ENCODE data around the gene TARS3.

The TARS3 gene

DNA sequence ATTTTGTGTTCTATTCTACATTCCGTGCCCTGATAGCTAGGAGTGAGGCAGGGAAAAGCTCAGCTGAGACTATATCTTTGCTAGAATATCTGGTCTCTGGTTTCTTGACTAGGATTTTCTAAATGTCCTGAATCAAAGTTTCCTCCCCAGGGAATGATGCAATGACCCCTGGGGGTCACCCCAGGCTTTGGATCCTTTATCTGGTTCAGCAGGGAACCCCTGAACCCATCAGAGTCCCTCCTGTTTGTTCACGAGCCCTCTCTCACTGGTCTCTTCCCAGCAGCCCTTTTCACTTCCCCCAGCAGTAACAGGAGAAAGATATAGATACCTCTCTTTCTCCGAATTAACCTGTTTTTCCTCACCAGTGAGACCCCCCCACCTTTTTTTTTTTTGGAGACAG is 86.4 kb downstream of the TARS3 start:
- H3K23ac ChIP-seq (ENCODE audit: low read depth, low read length, poor library complexity): no peak overlapping the region
- no peak for DNase-seq (ENCODE audit: low spot score)
- H2AK5ac ChIP-seq (ENCODE audit: low read depth, low read length): no peak overlapping the region
- no peak overlapping the region for H3K14ac ChIP-seq (ENCODE audit: low read length)
- no peak overlapping the region for H2BK120ac ChIP-seq (ENCODE audit: low read depth, low read length)
- no peak overlapping the region for H4K8ac ChIP-seq (ENCODE audit: low read depth, low read length)
- peaks cover 3 to 42% of the 10 kb centered on the region in 2 donors for H3K36me3 ChIP-seq (replicated peaks in 1 of 2; ENCODE audit: control insufficient read depth in 2 of 2, insufficient read depth in 2 of 2, low read length in 2 of 2)
- H3K9me3 ChIP-seq (replicated peaks in 1 of 2; ENCODE audit: control insufficient read depth in 2 of 2, insufficient read depth in 1 of 2, low read depth in 1 of 2, low read length in 2 of 2): no peaks in the 10 kb centered on the region
- no peaks in the 10 kb centered on the region for H3K79me1 ChIP-seq (ENCODE audit: low read depth, low read length)
- no peak overlapping the region for H2BK12ac ChIP-seq (ENCODE audit: low read length)
- peaks cover 0 to 5% of the 10 kb centered on the region in 2 donors for H3K4me1 ChIP-seq (ENCODE audit: control insufficient read depth in 2 of 2, insufficient read depth in 1 of 2, low read depth in 1 of 2, low read length in 2 of 2)
- no peak overlapping the region for H3K9ac ChIP-seq (ENCODE audit: low read depth, low read length, poor library complexity)
- no peak overlapping the region for H3K4me2 ChIP-seq (ENCODE audit: insufficient read depth, low read length, poor library complexity, severe bottlenecking)
- no peak overlapping the region for H3K27ac ChIP-seq (replicated peaks; ENCODE audit: low read length)
- H2BK5ac ChIP-seq (ENCODE audit: low read length): no peak overlapping the region
- no CpG with 5 or more reads among the region's 3 CpGs for WGBS, 2 donors (ENCODE audit: extremely low coverage in 2 of 2, insufficient read length in 2 of 2, insufficient replicate concordance in 1 of 2)
- no peak overlapping the region for H2BK15ac ChIP-seq (ENCODE audit: low read length)
- no peak overlapping the region for H4K91ac ChIP-seq (ENCODE audit: low read depth, low read length, poor library complexity)
- H3K27me3 ChIP-seq (ENCODE audit: control insufficient read depth in 3 of 3, insufficient read depth in 3 of 3, low read depth in 1 of 3, low read length in 3 of 3): no peaks in the 10 kb centered on the region
- H3K4me3 ChIP-seq (ENCODE audit: low read length in 2 of 2): no peak overlapping the region
- no peak overlapping the region for H3K18ac ChIP-seq (ENCODE audit: low read length)
- no peak overlapping the region for H3K4ac ChIP-seq (ENCODE audit: low read length)
- H2AFZ ChIP-seq (ENCODE audit: low read length): no peak overlapping the region

DNA sequence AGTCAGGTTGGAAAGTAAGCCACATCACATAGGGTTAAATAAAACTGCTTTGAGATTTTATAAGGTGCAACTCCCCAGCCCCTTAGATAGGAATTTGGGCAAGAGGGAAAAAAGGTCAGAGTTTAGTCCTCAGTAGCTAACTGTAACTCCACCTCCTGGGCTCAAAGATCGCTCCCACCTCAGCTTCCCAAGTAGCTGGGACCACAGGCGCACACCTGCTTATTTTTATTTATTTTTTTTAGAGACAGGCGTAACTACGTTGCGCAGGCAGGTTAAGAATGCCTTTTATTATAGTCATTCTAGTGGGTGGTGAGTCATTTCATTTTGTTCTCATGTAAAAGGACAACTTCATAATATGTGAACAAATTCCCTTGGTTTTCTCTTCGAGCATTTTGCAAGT is 86.8 kb downstream of the TARS3 start:
- Histone ChIP-seq H4K91ac (ENCODE audit: low read depth, low read length, poor library complexity) (no peak overlapping the region), H3K9me3 (replicated peaks in 1 of 2; ENCODE audit: control insufficient read depth in 2 of 2, insufficient read depth in 1 of 2, low read depth in 1 of 2, low read length in 2 of 2) (no peaks in the 10 kb centered on the region), H3K27ac (replicated peaks; ENCODE audit: low read length) (no peak overlapping the region), H3K4me2 (ENCODE audit: insufficient read depth, low read length, poor library complexity, severe bottlenecking) (no peak overlapping the region), H3K18ac (ENCODE audit: low read length) (no peak overlapping the region), H2BK15ac (ENCODE audit: low read length) (no peak overlapping the region), H3K4me1 (ENCODE audit: control insufficient read depth in 2 of 2, insufficient read depth in 1 of 2, low read depth in 1 of 2, low read length in 2 of 2) (peaks cover 0 to 5% of the 10 kb centered on the region in 2 donors), H3K79me1 (ENCODE audit: low read depth, low read length) (no peaks in the 10 kb centered on the region), H2BK5ac (ENCODE audit: low read length) (no peak overlapping the region), H3K36me3 (replicated peaks in 1 of 2; ENCODE audit: control insufficient read depth in 2 of 2, insufficient read depth in 2 of 2, low read length in 2 of 2) (peaks cover 2 to 38% of the 10 kb centered on the region in 2 donors), H2AK5ac (ENCODE audit: low read depth, low read length) (no peak overlapping the region), H2AFZ (ENCODE audit: low read length) (no peak overlapping the region), H3K4ac (ENCODE audit: low read length) (no peak overlapping the region), H3K14ac (ENCODE audit: low read length) (no peak overlapping the region), H2BK12ac (ENCODE audit: low read length) (no peak overlapping the region), H2BK120ac (ENCODE audit: low read depth, low read length) (no peak overlapping the region), H3K4me3 (ENCODE audit: low read length in 2 of 2) (no peak overlapping the region), H3K9ac (ENCODE audit: low read depth, low read length, poor library complexity) (no peak overlapping the region), H4K8ac (ENCODE audit: low read depth, low read length) (no peak overlapping the region), H3K23ac (ENCODE audit: low read depth, low read length, poor library complexity) (no peak overlapping the region), H3K27me3 (ENCODE audit: control insufficient read depth in 3 of 3, insufficient read depth in 3 of 3, low read depth in 1 of 3, low read length in 3 of 3) (no peaks in the 10 kb centered on the region)
- no CpG with 5 or more reads among the region's 6 CpGs for WGBS, 2 donors (ENCODE audit: extremely low coverage in 2 of 2, insufficient read length in 2 of 2, insufficient replicate concordance in 1 of 2)
- DNase-seq (ENCODE audit: low spot score): no peak

DNA sequence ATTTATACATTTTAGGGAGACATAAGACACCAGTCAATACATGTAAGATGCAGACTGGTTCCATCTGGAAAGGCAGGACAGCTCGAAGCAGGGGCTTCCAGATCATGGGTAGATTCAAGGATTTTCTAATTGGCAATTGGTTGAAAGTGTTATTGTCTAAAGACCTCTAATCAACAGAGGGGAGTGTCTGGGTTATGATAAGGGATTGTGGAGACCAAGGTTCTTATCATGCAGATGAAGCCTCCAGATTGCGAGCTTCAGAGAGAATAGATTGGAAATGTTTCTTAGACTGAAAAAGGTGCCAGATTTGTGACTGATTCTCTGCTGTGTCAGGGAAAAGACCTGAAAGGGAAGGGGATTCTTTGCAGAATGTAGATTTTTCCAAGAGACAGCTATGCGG is 87.2 kb downstream of the TARS3 start:
- no peak overlapping the region for H3K14ac ChIP-seq (ENCODE audit: low read length)
- no peak overlapping the region for H4K91ac ChIP-seq (ENCODE audit: low read depth, low read length, poor library complexity)
- no peak overlapping the region for H2BK5ac ChIP-seq (ENCODE audit: low read length)
- peaks cover 0 to 3% of the 10 kb centered on the region in 2 donors for H3K4me1 ChIP-seq (ENCODE audit: control insufficient read depth in 2 of 2, insufficient read depth in 1 of 2, low read depth in 1 of 2, low read length in 2 of 2)
- H3K27me3 ChIP-seq (ENCODE audit: control insufficient read depth in 3 of 3, insufficient read depth in 3 of 3, low read depth in 1 of 3, low read length in 3 of 3): no peaks in the 10 kb centered on the region
- no peak overlapping the region for H4K8ac ChIP-seq (ENCODE audit: low read depth, low read length)
- H3K27ac ChIP-seq (replicated peaks; ENCODE audit: low read length): no peak overlapping the region
- H3K9me3 ChIP-seq (replicated peaks in 1 of 2; ENCODE audit: control insufficient read depth in 2 of 2, insufficient read depth in 1 of 2, low read depth in 1 of 2, low read length in 2 of 2): no peaks in the 10 kb centered on the region
- H3K9ac ChIP-seq (ENCODE audit: low read depth, low read length, poor library complexity): no peak overlapping the region
- no peak overlapping the region for H3K23ac ChIP-seq (ENCODE audit: low read depth, low read length, poor library complexity)
- H2BK12ac ChIP-seq (ENCODE audit: low read length): no peak overlapping the region
- H2AFZ ChIP-seq (ENCODE audit: low read length): no peak overlapping the region
- WGBS, 2 donors (ENCODE audit: extremely low coverage in 2 of 2, insufficient read length in 2 of 2, insufficient replicate concordance in 1 of 2): no CpG with 5 or more reads among the region's 3 CpGs
- no peak overlapping the region for H2BK15ac ChIP-seq (ENCODE audit: low read length)
- H3K4me2 ChIP-seq (ENCODE audit: insufficient read depth, low read length, poor library complexity, severe bottlenecking): no peak overlapping the region
- DNase-seq (ENCODE audit: low spot score): no peak
- H3K18ac ChIP-seq (ENCODE audit: low read length): no peak overlapping the region
- no peak overlapping the region for H2AK5ac ChIP-seq (ENCODE audit: low read depth, low read length)
- no peaks in the 10 kb centered on the region for H3K79me1 ChIP-seq (ENCODE audit: low read depth, low read length)
- H3K36me3 ChIP-seq (replicated peaks in 1 of 2; ENCODE audit: control insufficient read depth in 2 of 2, insufficient read depth in 2 of 2, low read length in 2 of 2): peaks cover 0 to 33% of the 10 kb centered on the region in 2 donors
- H3K4ac ChIP-seq (ENCODE audit: low read length): no peak overlapping the region
- no peak overlapping the region for H2BK120ac ChIP-seq (ENCODE audit: low read depth, low read length)
- no peak overlapping the region for H3K4me3 ChIP-seq (ENCODE audit: low read length in 2 of 2)

DNA sequence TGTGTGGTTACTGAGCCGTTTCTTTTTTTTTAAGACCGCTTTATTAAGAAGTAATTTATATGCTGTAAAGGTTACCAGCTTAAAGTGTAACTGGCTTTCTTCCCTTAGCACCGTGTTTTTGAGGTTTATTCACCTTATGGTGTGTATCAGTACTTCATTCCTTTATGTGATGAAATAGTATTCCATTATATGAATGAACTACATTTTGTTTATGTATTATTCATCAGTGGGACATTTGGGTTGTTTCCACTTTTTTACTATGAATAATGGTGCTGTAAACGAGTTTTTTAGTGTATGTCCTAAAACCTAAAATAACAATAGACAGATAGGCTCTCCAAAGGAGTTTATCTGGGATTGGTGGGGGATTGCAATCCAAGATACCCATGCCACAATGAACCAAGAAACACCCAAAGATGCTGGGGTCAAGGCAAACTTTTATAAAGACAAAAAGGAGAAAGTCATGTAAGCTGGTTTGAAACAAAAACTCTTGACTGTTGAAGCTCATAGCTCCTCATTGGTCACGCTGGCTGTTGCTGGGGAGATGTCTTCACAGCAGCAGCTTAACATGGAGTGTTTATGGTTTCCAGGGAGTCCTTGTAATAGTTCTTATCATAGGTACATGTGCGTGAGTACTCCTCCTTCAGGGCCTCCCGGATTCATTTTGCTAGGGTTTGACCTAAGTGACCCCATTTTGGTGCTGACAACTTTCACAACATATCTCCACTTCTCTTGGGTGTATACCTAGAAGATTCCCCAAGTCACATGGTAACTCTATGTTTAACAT is 88.1 kb downstream of the TARS3 start:
- no peak for DNase-seq (ENCODE audit: low spot score)
- H3K4me3 ChIP-seq (ENCODE audit: low read length in 2 of 2): no peak overlapping the region
- H3K18ac ChIP-seq (ENCODE audit: low read length): no peak overlapping the region
- H2AFZ ChIP-seq (ENCODE audit: low read length): no peak overlapping the region
- H4K91ac ChIP-seq (ENCODE audit: low read depth, low read length, poor library complexity): no peak overlapping the region
- H3K4me1 ChIP-seq (ENCODE audit: control insufficient read depth in 2 of 2, insufficient read depth in 1 of 2, low read depth in 1 of 2, low read length in 2 of 2): peaks cover 0 to 3% of the 10 kb centered on the region in 2 donors
- no peak overlapping the region for H4K8ac ChIP-seq (ENCODE audit: low read depth, low read length)
- H2BK15ac ChIP-seq (ENCODE audit: low read length): no peak overlapping the region
- no peak overlapping the region for H3K14ac ChIP-seq (ENCODE audit: low read length)
- peaks cover 0 to 25% of the 10 kb centered on the region in 2 donors for H3K36me3 ChIP-seq (replicated peaks in 1 of 2; ENCODE audit: control insufficient read depth in 2 of 2, insufficient read depth in 2 of 2, low read length in 2 of 2)
- H3K4ac ChIP-seq (ENCODE audit: low read length): no peak overlapping the region
- H3K9me3 ChIP-seq (replicated peaks in 1 of 2; ENCODE audit: control insufficient read depth in 2 of 2, insufficient read depth in 1 of 2, low read depth in 1 of 2, low read length in 2 of 2): no peaks in the 10 kb centered on the region
- H2AK5ac ChIP-seq (ENCODE audit: low read depth, low read length): no peak overlapping the region
- no peaks in the 10 kb centered on the region for H3K79me1 ChIP-seq (ENCODE audit: low read depth, low read length)
- no peak overlapping the region for H3K27ac ChIP-seq (replicated peaks; ENCODE audit: low read length)
- no CpG with 5 or more reads among the region's 7 CpGs for WGBS, 2 donors (ENCODE audit: extremely low coverage in 2 of 2, insufficient read length in 2 of 2, insufficient replicate concordance in 1 of 2)
- no peak overlapping the region for H3K4me2 ChIP-seq (ENCODE audit: insufficient read depth, low read length, poor library complexity, severe bottlenecking)
- H2BK12ac ChIP-seq (ENCODE audit: low read length): no peak overlapping the region
- no peak overlapping the region for H2BK5ac ChIP-seq (ENCODE audit: low read length)
- no peaks in the 10 kb centered on the region for H3K27me3 ChIP-seq (ENCODE audit: control insufficient read depth in 3 of 3, insufficient read depth in 3 of 3, low read depth in 1 of 3, low read length in 3 of 3)
- H3K23ac ChIP-seq (ENCODE audit: low read depth, low read length, poor library complexity): no peak overlapping the region
- no peak overlapping the region for H3K9ac ChIP-seq (ENCODE audit: low read depth, low read length, poor library complexity)
- no peak overlapping the region for H2BK120ac ChIP-seq (ENCODE audit: low read depth, low read length)
